LoVo (cell line): ENCODE data around the gene WWOX.

ENCODE experiments used
- DNase-seq: peaks from one replicate; pipeline ENCODE4 v3.0.0-alpha.2; 2016; ENCODE audit warnings: low spot score

The WWOX gene

DNA sequence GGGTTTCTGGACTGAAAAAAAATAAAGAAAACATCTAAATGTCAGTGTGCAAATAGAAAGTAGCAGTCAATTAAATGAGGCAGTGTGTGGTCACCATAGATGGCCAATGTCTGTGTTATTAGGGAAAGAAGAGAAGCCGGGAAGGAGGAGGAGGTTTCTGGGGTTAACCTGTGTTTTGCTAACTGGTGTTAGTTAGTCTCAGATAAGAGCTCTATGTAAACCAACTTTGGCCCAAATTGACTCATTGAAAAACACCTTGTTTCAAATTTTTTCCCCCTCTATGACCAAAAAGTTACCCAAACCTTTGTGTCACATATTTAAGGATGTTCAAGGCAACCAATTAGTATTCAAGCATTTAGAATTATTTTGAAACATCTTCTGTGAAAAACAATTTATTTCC is 970.2 kb downstream of the WWOX start:
- DNase-seq = no peak

DNA sequence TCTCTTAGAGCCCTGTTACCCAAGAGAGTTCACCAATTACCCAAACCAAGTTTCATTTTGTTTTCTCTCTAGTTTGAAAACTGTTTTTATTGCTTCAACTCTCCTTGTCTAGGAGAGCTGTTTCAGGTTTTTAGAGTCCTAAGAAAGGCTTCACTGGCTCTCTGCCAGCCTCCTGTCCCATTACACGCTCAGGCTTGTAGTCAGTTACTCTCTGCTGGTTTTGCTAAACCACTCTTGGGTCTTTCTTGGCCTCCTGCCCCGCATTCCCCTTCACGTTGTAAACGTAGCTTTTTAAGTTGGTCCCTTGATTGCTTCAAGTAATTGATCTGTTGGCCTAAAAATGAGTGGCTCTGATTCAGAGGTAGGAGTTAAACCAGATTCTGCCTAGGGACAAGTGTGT is 972.0 kb downstream of the WWOX start:
- DNase-seq = no peak

DNA sequence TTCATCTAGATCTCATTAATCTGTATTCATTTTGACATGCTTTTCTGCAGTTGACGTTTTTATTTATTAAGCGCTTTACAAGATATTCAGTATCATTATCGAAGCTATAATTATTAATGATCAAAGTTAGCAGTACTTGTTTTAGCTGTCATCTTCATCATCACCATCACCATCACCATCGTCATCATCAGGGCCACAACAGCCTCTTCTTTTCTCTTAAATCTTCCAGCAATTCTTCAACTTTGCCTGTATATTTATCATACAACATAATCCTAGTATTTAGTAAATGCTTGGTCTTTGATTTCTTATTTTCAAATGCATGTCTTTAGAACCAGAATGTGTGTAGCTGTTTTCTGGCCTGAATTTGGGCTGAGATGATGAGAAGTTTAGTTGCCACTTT is 973.1 kb downstream of the WWOX start:
- no peak for DNase-seq

DNA sequence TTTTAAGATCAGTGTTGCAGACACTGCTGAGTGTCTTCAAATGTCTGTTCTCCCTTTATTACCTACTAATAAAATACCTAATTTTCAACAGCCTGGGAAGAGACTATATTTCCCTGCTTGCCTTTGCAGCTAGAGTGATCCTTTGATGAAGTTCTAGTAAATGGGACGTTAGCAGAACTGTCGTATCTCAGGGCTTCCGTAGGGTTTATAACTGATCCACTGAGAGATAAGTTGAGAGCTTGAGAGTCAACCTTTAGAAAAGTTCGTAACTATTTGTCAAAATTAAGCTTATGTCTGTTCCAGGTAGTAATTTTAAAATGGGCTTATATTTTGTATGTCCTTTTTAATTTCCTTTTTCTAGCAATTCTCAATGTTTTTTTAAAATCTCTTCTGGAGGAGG is 974.1 kb downstream of the WWOX start:
- DNase-seq = no peak

DNA sequence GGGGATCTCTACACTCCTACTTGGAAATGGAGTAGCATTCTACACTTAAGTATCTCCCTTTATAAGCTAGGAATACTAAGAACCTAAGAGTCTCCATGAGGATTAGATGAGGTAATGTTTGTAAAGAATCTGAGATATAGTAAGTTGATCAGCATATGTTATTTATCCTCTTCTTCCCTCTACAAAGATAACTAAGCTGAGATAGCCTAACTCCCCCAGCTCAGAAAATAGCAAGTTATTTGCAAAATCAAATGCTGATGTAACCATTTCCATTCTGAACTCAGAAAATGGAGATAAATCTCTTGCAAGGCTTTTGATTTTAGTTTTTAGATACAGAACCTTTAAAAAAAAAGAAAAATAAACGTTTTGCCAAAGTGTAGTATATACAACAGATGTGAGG is 975.1 kb downstream of the WWOX start:
- DNase-seq = no peak

DNA sequence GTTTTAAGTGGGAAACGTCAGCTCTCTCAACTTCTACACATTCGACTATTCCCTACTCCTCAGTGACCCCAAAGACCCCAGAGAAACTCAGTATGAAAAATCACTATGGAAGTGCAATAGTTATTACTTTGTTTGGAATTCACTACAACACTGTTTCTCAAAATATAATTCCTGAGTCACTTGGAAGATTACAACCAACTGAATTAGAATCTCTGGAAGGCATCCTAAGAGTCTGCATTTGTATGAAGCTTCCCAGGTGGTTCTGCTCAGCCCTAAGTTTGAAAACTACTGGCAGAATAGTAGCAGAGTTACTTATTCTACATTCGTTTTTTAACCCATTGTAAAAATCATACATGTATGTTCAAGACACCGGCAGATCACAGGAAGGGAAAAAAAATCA is 975.5 kb downstream of the WWOX start:
- DNase-seq = no peak

DNA sequence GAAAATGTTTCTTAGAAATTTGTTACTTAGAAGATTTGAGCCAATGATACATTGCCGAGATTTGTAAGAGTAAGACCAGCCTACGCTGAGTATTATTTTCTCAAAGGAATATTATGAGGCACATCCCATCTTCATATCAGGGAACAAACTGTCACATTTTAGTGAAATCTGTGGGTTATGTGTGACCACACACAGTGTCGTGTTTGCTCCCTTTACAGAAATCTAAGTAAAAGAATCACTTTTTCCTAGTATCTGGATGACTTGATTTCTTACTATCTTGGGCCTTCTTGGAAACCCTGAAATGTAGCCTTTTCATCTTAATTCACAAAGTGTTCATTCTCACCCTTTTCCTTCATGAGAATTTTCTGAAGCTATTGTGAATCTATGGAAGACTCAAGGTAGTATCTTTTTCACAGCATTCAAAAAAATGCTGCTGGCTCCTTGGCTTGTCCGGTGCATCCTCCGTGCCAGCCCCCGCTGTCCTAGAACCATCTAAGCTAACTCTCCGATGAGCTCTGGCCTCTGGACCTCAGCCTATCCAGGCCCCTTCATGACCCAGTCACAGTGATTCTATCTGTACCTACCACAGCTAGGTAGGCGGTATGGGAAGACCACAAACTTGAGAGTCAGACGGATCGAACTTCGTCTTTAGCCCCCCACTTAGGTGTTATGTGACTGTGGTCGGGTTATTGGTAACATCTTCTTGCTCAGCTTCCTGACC is 976.8 kb downstream of the WWOX start:
- DNase-seq = no peak

DNA sequence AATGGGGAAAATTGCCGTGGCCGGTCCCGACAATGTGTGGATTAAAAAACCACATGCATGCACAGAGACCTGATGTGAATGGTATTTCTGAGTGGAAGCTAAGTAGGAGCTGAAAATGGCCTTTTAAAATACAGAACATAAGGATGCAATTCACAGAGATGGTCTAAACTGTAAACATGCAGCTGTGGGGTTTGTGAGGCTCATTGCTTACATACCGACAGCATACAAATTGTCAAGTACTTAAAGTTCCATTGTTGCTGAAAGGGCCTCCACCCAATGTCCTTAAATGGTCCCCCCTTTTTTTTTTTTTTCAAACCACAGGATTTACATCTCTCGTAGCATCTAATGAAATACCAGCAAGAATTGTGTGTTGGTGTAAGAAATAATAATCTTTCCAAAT is 977.9 kb downstream of the WWOX start:
- DNase-seq = no peak

DNA sequence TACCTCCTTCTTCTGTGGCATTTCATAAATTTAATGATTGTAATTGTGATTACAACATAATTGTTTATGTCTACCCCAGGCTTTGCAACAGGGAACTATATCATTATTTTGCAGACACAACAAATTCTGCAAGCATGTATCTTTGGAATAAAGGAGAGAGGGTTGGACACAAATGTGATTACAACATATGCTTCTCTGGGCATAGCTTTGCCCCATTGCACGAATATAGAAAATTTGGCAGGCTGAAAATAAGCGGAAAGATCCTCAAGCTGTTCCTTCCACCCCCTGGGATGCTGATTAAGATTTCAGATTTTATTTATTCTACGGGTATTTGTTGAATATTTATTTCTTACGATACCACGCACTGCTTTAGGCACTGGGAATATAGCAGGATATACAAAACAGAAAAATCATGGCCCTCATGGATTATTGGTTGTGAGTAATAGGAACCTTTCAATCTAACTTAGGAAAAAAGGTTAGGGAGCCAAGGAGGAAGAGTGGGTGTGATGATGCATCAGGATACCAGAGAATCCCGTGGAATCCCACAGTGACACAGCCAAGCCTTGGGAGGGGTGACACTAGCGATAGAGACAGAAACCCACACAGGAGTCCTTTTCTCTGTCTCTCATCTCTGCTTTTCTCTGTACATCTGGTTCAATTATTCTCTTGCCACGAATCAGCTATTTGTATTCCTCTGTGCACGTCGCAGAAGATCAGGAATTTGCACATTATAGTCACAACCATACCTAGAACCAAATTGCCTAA is 980.4 kb downstream of the WWOX start:
- DNase-seq = no peak

DNA sequence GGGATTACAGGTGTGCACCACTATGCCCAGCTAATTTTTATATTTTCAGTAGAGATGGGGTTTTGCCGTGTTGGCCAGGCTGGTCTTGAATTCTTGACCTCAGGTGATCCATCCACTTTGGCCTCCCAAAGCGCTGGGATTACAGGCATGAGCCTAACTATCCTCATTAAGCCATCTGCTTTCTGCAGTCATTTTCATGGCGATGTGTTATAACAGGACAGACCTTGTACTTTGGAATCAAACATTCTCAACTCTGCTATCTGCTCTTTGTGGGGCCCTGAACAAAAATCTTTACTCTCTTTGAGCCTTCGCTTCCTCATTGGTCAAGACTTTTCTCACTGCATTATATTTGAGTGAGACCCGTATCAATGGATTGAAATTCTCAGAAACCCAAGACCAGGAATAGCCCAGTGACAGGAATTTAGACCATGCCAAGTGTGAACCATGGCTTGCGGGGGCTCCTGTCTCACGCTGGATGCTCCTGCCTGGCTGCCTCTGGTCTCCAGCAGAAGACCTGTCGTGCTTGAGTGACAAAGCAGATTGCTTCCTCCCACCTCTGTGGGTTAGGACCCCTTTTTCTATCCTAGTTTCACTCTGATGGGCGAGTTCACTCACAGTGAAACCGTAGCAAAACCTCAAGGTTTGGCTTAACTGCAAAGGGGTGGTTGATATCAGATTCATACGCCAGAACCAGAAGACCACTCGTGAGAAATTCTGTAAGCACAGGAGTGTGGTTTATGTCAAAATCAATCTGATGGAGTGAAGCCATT is 982.0 kb downstream of the WWOX start:
- no peak for DNase-seq

DNA sequence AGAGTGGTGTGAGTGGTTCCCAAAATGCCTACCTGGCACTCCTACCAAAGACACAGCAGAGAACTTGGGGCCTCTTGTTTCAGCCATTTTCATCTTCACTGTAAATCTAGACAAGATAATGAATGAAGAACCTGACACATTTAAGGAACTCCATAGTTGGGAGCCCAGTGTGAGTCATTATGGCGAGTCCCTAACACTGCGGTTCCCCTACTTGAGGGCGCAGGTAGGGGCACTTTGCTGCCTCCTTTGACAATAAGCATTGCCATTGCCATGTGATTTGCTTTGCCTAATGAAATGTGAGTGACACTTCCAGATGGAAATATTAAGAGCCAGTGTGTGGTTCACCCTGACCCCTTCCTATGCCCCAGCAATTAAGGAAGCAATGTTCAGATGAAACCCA is 983.5 kb downstream of the WWOX start:
- DNase-seq = no peak

DNA sequence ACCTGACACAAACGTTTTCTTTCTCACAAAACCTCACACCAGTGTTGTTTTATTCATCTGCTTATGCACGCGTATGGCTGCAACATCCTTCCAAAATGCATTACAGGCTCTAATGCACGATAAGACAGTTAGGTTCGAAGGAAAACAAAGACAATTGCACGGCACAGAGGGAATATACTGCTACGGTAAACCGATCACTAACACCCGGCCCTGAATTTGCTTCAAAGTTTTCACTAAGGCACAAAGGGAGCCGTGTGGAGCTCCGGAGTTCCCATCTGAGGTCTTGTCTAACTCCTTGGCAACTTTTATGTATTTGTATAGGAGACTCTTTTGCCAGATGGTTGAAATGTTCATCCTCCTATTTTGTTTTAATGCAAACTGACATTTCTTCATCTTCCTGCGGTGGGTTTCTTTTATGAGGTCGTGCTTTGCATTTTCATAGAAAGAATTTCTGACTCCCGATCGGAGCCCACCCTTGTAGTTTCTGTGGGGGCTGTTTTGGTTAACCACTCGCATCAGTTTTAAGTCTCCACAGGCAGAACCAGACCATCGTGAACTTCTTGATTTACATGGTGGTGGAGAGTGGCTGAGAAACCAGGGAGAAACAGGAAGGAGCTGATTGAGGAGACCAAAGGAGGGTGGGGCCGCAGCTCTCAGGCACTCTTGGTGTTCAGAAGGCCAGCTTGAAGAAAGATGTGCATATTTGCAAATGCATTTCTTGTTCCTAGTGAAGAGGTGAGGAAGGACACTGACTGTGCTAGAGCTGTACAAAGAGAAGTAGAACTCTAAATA is 984.2 kb downstream of the WWOX start:
- no peak for DNase-seq

DNA sequence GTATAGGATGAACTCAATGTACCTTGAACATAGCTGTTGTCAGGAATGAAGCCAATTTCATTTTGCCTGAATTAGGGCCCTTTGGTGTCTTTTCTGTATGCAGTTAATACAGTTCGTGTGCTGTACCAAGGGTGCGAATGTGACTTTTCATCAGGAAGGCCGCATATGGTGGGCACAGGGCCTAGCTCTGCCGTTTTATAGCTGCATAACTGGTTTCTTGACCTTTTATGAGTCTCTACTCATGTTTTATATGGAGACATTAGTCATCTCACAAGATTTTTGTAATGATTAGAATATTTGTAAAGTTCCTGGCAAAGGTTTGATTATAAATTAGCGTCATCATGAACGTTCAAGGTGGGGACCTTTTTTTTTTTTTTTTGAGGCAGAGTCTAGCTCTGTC is 989.5 kb downstream of the WWOX start:
- no peak for DNase-seq

DNA sequence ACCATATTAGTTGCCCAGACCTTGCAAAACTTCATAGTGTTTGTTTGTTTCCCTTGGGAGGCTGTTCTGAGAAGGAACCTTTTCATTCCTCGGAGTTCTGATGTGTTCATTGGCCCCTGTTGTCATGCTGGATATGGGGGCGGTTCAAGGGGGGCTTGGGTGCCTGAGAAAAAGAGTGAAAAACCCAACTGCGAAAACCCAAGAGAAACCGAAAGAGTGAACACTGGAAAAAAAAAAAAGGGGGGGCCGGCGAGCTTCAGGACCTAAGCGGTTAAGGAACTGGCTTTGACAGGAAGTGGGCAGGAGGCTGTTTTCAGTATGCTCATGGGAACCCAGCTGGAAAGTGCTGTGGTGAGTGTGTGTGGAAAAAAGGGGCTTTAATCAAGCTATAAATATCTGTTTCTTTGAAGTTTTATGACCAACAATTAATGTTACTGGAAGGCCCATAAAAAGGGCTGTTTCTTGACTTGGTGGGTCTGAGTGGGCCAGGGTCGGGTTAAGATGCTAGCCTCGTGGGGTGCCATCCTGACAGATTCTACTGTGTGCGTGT is 990.4 kb downstream of the WWOX start:
- no peak for DNase-seq

DNA sequence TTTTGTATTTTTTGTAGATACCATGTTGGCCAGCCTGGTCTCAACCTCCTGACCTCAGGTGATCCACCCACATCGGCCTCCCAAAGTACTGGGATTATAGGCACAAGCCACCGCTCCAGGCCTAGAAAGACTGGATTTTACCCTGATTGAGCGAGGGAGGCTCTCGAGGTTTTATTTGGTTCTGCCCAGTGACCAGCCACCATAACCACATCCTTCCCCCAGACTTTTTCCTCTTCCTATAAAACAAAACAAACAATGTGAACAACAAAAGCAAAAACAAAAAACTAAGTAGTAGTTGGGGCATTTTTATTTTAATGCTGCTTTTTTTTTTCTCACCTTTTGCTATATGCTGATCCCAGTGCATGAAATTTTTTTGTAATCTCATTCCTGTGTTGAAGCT is 991.5 kb downstream of the WWOX start:
- DNase-seq = no peak

DNA sequence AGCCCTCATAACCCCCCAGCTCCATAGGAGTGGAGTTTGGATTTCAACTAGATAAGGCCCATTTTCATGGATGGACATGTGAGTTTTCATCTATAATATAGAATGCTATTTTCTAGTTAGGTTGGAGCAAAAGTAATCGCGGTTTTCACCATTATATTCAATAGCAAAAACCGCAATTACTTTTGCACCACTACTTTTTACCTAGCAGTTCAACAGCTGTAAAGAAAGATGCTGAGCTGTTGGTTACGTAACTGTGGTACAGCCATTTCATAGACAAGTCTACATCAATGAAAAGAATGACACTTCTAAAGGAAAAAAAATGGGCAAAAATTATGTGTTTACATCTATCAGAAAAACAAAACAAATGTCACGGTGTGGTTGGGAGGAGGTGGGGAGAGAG is 993.4 kb downstream of the WWOX start:
- DNase-seq = no peak

DNA sequence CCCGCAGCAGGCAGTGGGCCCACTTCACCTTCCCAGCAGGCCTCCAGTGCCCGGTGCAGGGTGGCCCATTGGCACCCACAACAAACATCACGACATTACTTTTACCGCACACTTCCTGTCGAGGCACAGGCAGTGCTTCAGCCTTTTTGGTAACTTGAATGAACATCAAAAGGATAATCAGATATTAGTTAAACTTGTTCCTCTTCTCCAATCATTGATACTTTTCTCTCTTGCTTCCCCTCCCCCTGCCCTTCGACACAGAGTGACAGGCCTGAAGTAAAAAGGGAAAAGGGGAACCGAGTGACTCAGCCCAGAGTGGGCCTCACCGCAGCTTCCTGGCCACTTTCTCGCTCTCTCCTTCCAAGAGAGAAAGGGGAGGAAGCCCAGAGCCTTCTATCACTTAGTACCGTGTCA is 994.1 kb downstream of the WWOX start:
- no peak for DNase-seq

DNA sequence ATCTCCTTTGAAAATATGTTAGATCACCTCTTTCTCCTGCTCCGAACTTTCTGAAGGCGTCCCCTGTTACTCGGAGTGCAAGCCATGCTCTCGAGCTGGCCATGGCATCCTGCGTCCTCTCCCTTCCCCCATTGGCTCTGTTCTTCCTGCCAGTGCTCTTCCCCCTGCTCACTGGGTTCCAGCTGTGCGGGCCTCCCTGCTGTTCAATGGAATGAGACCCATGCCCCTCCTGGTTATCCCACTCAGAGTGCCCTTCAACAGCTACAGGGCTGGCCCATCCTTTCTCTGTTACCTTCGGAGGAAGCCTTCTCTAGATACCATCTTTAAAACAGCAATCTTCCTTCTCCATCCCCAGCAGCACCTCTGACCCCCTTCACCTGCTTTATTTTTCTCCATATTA is 996.8 kb downstream of the WWOX start:
- no peak for DNase-seq

DNA sequence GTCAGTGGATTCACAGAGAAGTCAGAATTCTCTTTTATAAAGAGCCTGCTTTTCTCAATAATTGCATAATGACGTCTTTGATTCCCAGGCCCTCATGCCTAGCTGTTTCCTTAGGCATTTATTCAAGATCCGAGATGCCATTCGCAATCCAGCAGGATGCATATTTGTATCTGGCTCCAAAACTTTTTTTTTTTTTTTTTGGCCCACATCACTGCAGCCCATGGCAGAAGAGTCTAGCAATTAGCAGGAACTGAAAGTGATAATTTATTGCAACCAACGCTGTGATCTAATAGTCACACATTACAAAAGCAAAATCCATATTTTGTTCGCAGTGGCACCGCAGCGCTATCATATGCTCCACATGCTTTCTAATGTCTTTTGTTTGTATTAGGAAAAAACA is 997.7 kb downstream of the WWOX start:
- no peak for DNase-seq

DNA sequence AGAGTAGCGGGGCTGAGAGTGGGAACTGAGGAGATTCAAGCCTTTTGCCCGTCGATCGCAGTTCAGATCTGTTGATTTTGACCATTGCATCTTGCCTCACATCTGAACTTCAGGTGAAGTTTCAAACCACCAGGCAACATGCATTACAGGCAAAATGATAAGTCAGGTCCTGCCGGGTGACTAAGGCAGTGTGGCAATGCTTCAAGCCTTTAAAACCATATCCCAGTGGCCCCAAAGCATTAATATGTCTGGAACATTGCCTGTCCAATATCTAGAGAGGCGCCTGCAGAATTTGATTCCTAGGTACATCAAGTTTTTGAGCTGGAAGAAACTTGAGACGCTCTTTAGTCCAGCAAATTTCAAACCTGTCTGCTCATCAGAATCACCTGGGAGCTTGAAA is 998.3 kb downstream of the WWOX start:
- no peak for DNase-seq

DNA sequence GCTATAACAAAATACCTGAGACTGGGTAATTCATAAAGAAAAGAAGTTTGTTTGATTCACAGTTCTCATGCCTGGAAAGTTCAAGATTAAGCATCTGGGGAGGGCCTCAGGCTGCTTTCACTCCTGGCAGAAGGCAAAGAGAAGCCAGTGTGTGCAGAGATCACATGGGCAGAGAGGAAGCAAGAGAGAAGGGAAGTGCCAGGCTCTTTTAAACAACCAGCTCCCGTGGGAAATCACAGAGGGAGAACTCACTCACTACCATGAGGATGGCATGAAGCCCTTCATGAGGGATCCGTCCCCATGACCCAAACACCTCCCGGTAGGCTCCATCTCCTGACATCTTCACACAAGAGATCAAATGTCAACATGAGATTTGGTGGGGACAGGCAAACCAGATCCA is 999.5 kb downstream of the WWOX start:
- DNase-seq = no peak

DNA sequence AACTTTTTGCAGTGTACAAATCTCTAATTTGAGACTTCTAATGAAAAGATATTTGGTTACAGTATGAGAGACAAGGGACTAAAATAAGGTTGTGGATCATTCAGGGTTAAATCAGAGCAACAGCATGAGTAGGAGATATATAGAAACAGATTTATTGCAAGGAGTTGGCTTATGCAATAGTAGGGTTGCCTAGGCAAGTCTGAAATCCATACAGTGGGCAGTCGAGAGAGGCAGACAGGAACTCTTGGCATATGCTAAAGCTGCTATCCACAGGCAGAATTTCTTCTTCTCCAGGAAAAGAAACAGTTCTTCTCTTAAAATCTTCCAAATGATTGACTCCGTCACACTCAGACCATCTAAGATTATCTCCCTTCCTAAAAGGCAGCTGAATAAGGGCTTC is 1000.3 kb downstream of the WWOX start:
- no peak for DNase-seq
